HG03039 (cell line): ENCODE measurements around the gene DCPS.
"Not testable (repeated sequence)": the region's sequence is repeated elsewhere in the genome, so short reads cannot be mapped to it uniquely, and the experiment has no call there.

Experiments used
- ATAC-seq: cut with Tn5 transposase; IDR thresholded peaks from one replicate; pipeline ENCODE4 v1.9.1; 2021; ENCODE audit warnings: mild to moderate bottlenecking, moderate library complexity; ENCODE audit not compliant: unreplicated experiment

Gene DCPS

GRCh38 chr11:126341760-126342161 lies 37.9 kb downstream of the DCPS start:
- no peak for ATAC-seq

GRCh38 chr11:126343051-126343450 lies 39.2 kb downstream of the DCPS start:
- no peak for ATAC-seq

- ATAC-seq, result no peak
Observed at GRCh38 chr11:126344141-126345080, 40.6 kb downstream of the DCPS start.

GRCh38 chr11:126345283-126345682 lies 41.4 kb downstream of the DCPS start:
- no peak for ATAC-seq

GRCh38 chr11:126345759-126346585 lies 42.1 kb downstream of the DCPS start:
- ATAC-seq, result no peak

- no peak for ATAC-seq
Observed at GRCh38 chr11:126346586-126346940, 42.7 kb downstream of the DCPS start.

- ATAC-seq, result not testable (repeated sequence)
Observed at GRCh38 chr11:126346946-126347345, 43.1 kb downstream of the DCPS start.

GRCh38 chr11:126347751-126348668 lies 44.1 kb downstream of the DCPS start:
- no peak for ATAC-seq

- ATAC-seq, result no peak
Observed at GRCh38 chr11:126348806-126349582, 45.1 kb downstream of the DCPS start.

GRCh38 chr11:126350836-126351235 lies 47.0 kb downstream of the DCPS start:
- ATAC-seq, result no peak

- no peak for ATAC-seq
Observed at GRCh38 chr11:126352163-126352562, 48.3 kb downstream of the DCPS start.

GRCh38 chr11:126352934-126353801 lies 49.3 kb downstream of the DCPS start:
- ATAC-seq, result no peak

GRCh38 chr11:126354631-126355323 lies 50.9 kb downstream of the DCPS start:
- ATAC-seq, result peak; percentile 20

- peak; percentile 56 for ATAC-seq
Observed at GRCh38 chr11:126355324-126355925, 51.6 kb downstream of the DCPS start, which contains the start of gene ST3GAL4. Gene ST3GAL4, plus strand, starts transcription at chr11:126355686. Its CDS starts 50,470 bp downstream, at chr11:126406156.

- no peak for ATAC-seq
Observed at GRCh38 chr11:126355926-126356897, 52.4 kb downstream of the DCPS start.

- no peak for ATAC-seq
Observed at GRCh38 chr11:126357055-126357962, 53.4 kb downstream of the DCPS start.
